ENCODE measurements around the gene FKBP15.
"Not testable (repeated sequence)": the region's sequence is repeated elsewhere in the genome, so short reads cannot be mapped to it uniquely, and the experiment has no call there.

Gene FKBP15

GRCh38 chr9:113150670-113151611 lies 70.1 kb downstream of the FKBP15 start, which contains the start of gene SLC31A2:
TSS of gene SLC31A2 (plus strand) at chr9:113151007. CDS start at chr9:113151075, 68 bp downstream.
- peak within 1 kb of the TSS; percentile 94 for H3K27ac ChIP-seq
- DNase-seq (ENCODE audit: low spot score): peak; percentile 92
- POLR2A ChIA-PET (ENCODE audit: low non-redundant PET): interaction anchor here (0.7 to 1.4 kb wide), 2 partner anchors 8 to 70 kb away, joined by 3 to 8 read pairs; partner anchors contain the start of genes FKBP15 and SLC31A1
- CTCF ChIA-PET: interaction anchor here (0.6 to 1.6 kb wide), 7 partner anchors 13 to 1011 kb away, joined by 3 to 8 read pairs (median 4); no protein-coding TSS in a partner anchor
- TF ChIP-seq CTCF (conservative IDR thresholded peaks at IDR 0.05; ENCODE audit: low read depth): peak; percentile 64

- H3K27ac ChIP-seq; DNase-seq (ENCODE audit: low spot score); POLR2A ChIA-PET (ENCODE audit: low non-redundant PET): not testable (repeated sequence)
- CTCF ChIA-PET: interaction anchor here (0.6 kb wide), 1 partner anchor 345 kb away, joined by 3 read pairs; no protein-coding TSS in a partner anchor
Observed at GRCh38 chr9:113149561-113149960, 71.5 kb downstream of the FKBP15 start.

GRCh38 chr9:113148781-113149510 lies 72.1 kb downstream of the FKBP15 start:
- ChIA-PET POLR2A (ENCODE audit: low non-redundant PET) (no interaction called here), CTCF (no interaction called here)
- no peak for DNase-seq (ENCODE audit: low spot score)
- H3K27ac ChIP-seq: no peak overlapping the region
- no peak for TF ChIP-seq CTCF (conservative IDR thresholded peaks at IDR 0.05; ENCODE audit: low read depth)

- POLR2A ChIA-PET (ENCODE audit: low non-redundant PET): no interaction called here
- no peak overlapping the region for H3K27ac ChIP-seq
- DNase-seq (ENCODE audit: low spot score): no peak
- CTCF ChIA-PET: interaction anchor here (0.6 kb wide), 1 partner anchor 1368 kb away, joined by 4 read pairs; no protein-coding TSS in a partner anchor
- TF ChIP-seq CTCF (conservative IDR thresholded peaks at IDR 0.05; ENCODE audit: low read depth): no peak
Observed at GRCh38 chr9:113148372-113148705, 72.7 kb downstream of the FKBP15 start.

- no peak overlapping the region for H3K27ac ChIP-seq
- ChIA-PET CTCF (interaction anchor here (0.6 kb wide), 1 partner anchor 768 kb away, joined by 3 read pairs; no protein-coding TSS in a partner anchor), POLR2A (ENCODE audit: low non-redundant PET) (interaction anchor here (1.0 kb wide), 1 partner anchor 8 kb away, joined by 3 read pairs; no protein-coding TSS in a partner anchor)
- TF ChIP-seq CTCF (conservative IDR thresholded peaks at IDR 0.05; ENCODE audit: low read depth): no peak
- no peak for DNase-seq (ENCODE audit: low spot score)
Observed at GRCh38 chr9:113143432-113144227, 77.4 kb downstream of the FKBP15 start.

- CTCF ChIA-PET; POLR2A ChIA-PET (ENCODE audit: low non-redundant PET); H3K27ac ChIP-seq; DNase-seq (ENCODE audit: low spot score): not testable (repeated sequence)
Observed at GRCh38 chr9:113140896-113141295, 80.2 kb downstream of the FKBP15 start.

GRCh38 chr9:113139953-113140352 lies 81.1 kb downstream of the FKBP15 start:
- POLR2A ChIA-PET (ENCODE audit: low non-redundant PET): no interaction called here
- TF ChIP-seq CTCF (conservative IDR thresholded peaks at IDR 0.05; ENCODE audit: low read depth): no peak
- DNase-seq (ENCODE audit: low spot score): no peak
- no peak overlapping the region for H3K27ac ChIP-seq
- CTCF ChIA-PET: no interaction called here
